ENCODE data around the gene RAMP1. TPM values are rescaled to one million over a fixed set of nuclear protein-coding genes. Genes with fewer than 3 reads are reported as not detected.
"Not testable (repeated sequence)": the region's sequence is repeated elsewhere in the genome, so short reads cannot be mapped to it uniquely, and the experiment has no call there.

RAMP1 gene
- total RNA-seq, 1 donor from 2014 or later = 2.7 TPM

GRCh38 chr2:237863689-237864443 is 4.4 kb downstream of the RAMP1 start:
- DNase-seq = no peak

DNA sequence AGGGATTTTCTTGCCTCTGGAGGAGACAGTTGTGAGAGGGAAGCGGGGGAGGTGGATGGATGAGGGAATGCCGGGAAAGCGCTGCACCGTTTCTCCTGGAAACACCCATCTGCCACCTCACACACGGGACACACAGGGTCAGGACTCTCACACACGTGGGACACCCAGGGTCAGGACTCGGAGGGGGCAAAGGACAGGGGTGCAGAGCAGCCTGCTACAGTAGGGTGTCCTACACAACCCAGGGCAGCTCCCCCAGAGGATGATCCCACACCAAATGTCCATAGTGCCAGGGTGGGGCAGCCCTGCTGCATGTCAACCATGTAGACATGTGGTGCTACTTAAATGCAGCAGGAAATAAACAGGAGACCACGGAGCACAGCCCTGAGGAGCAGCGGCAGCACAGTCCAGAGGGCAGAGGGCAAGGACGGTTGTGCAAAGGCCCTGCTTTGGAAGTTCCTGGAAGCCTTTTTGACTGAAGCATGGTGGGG is 5.1 kb downstream of the RAMP1 start:
- DNase-seq = no peak

DNA sequence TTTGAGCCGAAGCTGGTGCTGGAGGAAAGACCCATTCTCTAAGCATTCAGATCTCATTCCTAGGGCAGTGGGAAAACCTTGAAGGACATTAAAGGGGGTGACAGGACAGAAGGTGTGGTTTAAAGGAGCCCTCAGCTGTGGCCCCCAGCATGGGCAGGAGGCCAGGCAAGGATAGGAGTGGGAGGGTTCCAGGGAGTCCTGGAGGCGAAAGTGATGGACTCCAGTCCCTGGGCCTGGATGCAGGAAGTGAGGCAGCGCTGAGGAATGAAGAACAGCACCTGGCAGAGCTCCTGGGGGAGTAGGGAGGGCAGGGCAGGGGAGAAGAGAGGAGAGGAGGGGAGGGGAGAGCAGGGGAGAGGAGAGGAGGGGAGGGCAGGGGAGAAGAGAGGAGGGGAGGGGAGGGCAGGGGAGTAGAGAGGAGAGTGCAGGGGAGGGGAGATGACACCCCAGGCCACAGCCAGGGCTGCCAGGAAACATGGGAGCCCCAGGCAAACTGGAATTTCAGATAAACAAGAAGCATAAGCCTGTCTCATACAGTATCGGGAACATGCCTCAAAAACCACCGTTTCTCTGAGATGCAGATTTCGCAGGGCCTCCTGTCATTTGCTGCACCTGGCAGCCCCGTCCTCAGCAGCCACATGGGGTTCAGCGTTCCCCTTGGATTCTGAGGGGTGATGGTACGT is 5.7 kb downstream of the RAMP1 start:
- DNase-seq = no peak

GRCh38 chr2:237865623-237866041 is 6.2 kb downstream of the RAMP1 start:
- no peak for DNase-seq

GRCh38 chr2:237866101-237866621 is 6.7 kb downstream of the RAMP1 start:
- no peak for DNase-seq

- DNase-seq = no peak
These were observed 8.0 kb downstream of the RAMP1 start for GRCh38 chr2:237867465-237867864.

DNA sequence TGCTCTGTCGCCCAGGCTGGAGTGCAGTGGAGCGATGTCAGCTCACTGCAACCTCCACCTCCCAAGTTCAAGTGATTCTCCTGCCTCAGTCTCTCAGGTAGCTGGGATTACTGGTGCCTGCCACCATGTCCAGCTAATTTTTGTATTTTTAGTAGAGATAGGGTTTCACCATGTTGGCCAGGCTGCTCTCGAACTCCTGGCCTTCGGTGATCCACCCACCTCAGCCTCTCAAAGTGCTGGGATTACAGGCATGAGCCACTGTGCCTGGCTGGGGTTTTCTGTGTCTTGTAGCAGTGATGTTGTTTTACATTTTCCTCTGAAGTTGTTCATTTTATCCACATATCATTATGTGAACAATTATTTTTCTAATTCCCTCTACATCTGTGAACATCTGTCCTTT is 8.7 kb downstream of the RAMP1 start:
- not testable (repeated sequence) for DNase-seq

DNA sequence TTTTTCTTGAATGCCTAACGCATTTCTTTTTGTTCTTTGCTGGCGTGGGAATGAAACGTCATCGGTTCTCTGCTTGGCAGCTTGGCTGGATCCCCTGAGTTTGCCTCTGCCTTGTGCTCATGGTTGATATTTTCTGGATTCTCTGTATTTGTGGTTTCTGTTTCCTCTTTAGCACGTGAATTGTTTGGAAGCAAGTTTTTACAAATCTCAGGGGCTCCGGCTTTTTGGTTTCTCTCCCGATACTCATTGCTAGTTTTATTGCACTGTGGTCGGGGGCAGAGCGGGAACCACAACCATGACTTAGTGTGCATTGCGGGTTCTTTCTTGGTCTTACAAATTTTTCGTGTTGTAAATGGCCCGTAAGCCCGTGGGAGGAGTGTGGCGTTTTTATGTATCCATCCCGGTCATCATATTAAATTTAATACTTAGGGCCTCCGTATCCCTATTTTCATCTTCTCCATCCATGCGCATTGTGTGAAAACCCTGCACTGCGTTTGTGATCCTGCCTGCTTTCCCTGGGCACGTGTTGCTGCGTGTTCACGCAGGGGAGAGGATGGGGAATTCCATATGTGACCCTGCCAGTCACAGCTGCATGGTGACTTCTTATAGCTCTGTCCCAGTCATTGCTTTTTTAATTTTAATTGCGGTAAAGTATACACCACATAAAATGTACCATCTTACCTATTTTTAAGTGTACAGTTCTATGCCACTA is 9.4 kb downstream of the RAMP1 start:
- no peak for DNase-seq

GRCh38 chr2:237869343-237870102 is 10.1 kb downstream of the RAMP1 start:
- DNase-seq = no peak

- DNase-seq = no peak
These were observed 10.7 kb downstream of the RAMP1 start for GRCh38 chr2:237870126-237870525.

DNA sequence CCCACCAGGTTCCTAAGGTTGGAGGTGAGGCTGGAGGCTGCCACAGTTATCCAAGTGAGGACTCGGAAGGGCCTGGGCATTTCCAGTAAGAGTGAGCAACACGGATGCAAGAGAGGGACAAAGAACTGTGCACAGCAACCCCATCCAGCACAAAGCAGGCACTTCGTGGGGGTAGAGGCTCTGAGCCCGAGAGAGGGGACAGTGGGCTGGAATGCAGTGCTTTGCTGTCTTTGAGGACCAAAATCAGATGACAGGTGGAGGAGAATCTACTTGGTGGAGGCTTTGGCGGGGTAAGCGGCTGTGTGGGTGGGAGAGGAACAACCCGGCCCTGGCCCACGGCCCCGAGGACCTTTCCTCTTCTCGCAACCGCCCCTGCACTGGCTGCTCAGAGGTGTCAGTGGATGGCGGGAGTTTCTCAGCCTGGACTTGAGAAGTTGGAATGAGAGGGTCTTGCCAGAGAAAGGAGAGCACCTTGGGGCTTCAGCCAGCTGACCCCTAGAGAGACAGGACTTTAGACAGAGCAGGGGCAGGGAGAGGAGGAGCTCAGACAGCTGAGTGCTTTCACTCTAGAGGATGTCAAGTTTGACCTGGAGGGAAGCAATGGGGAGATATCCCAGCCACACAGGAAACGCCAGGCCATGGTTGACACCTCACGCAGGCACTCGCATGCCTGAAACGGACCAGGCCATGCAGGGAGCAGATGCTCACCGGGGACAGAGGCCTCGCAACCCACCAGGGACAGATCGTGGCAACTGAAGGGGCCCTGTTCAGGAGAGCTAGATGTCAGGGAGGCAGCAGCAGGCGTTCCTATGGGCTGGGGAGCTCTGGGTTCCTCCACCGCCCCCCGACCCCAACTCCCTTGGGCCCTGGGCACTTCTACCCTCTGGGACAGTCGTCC is 11.6 kb downstream of the RAMP1 start:
- no peak for DNase-seq

DNA sequence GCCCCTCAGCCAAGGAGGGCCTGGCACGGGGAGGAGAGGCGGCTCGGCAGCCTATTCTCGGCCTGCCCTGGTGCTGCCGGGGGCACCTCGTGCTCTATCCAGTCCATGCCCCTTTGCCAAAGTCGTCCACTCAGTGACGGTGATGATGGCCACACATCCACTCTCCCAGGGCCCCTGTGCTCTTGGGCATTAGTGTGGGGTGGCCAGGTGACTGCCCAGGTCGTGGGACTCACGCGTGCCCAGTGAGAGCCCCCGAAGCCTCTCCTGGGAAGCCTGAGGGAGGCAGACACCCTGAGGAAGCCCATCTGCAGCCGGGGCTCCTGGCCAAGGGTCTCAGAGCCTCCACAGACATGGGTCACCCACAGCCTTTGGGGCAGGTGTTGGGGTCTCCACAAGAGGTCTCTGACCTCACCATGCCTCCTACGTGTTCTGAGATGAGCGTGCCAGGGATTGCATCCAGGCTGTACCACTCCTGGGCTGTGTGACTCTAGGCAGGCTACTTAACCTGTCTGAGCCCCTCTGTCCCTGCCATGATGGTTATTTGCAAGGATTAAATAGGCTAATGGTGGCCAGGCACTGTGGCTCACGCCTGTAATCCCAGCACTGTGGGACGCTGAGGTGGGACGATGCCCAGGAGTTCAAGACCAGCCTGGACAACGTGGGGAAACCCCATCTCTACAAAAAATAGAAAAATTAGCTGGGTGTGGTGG is 12.9 kb downstream of the RAMP1 start:
- DNase-seq = no peak

DNA sequence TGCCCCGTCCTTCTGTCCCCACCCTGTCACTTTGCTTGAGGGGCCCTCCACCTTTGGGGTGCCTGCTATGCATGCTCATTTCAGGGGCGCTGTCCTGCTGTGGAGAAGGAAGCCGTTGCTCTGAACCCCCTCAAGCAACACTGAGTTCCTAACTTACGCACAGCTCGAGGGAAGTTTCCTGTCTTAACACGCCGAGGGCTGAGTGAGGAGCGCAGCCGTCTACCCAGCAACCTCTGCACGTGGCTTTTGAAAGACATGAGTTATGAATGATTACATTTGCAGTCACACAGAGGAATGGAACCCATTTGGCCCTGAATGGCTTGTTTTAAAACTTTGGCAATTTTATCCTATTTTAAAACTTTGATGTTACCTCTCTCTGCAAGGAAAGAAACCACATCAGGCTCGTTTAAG is 14.0 kb downstream of the RAMP1 start:
- DNase-seq = no peak

DNA sequence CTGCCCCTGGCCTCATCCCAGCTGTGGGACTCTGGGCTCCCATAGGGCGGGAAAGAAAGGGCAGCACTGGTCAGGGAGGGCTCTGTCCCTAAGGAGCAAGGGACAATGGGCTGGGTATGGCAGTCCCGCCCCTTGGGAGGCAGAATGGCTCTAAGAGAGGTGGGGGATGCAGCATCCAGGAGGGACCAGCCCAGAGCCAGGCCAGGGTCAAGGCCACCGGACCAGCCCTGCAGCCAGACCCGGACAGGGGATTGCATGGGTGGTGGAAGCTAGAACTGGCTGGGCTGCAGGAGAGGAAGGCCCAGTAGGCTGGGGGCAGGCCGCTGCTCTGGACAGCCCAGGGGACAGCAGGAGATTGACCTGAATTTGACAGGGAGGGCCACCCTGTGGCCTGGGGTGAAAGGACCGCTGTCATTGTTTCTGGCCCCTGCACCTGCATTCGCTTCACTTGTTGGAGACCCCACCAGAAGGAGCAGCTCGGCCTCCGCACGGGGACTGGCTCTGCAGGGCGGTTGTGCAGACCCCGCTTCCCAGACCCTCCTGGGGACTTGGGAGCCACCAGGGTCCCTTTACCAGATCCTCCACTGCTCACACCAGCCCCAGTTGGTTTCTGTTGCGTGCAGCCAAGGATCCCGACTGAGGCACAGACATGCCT is 14.6 kb downstream of the RAMP1 start:
- DNase-seq = no peak

GRCh38 chr2:237874585-237875161 is 15.2 kb downstream of the RAMP1 start:
- no peak for DNase-seq

DNA sequence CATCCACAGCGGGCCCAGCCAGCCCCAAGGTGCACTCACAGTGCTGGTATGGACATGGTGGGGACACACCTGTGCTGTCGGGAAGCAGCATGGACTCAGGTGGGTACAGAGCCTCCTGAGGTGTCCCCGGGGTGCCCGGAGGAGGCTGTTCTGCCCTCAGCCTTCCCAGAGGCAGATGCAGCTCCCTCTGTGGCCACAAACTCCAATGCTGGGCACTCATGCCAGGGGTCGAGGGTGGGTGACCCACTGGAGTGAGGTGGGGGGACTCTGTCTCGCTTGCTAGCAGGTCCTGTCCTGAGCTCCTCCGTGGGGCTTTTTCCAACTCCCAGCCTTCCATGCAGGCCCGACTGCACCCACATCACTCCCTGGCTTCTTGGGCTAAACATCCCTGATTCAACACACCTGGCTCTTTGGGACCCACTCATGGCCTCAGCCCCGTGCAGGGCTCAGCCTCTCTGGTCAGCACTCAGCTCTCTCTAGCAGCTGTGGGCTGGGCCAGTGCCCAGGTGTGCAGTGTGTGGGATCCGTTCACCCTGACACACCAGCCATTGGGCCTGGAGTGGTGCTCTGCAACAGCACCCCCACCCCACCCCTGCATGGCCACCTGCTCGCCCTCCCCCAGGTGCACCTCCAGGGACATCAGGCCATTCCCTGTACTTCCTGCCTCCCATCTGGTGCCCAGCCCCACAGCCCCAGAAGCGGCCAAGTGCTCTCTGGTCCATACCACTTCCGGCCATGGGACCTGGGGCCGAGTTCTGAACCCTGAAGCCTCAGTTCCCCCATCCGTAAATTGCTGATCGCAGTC is 16.0 kb downstream of the RAMP1 start:
- DNase-seq = no peak

GRCh38 chr2:237876061-237876526 is 16.7 kb downstream of the RAMP1 start:
- no peak for DNase-seq

DNA sequence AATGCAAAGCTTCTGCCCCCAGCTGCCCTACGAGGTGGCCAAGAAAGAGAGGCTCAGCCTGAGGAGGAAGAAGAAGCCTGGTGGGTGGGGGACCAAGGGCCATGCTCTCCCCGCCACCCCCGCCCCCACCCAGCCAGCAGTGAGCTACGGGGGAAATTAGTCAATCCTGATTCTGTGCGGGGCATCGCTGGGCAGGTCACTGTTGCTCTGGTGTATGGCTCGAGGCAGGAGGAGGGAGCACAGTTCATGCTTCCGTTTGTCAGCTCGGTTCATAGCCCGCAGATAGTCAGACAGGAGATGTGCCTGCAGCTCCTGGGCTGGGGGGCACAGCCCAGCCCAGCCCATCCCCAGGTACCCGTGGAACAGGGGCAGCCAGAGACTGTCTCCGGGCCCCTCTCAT is 17.1 kb downstream of the RAMP1 start:
- no peak for DNase-seq

Data from occipital lobe (tissue), 2 donors.